GM18505 (cell line): ENCODE data around the gene SPRY4.
"Not testable (repeated sequence)": the region's sequence is repeated elsewhere in the genome, so short reads cannot be mapped to it uniquely, and the experiment has no call there.

Experiments
- ATAC-seq: cut with Tn5 transposase; IDR thresholded peaks from one replicate; pipeline ENCODE4 v1.9.1; 2021; ENCODE audit not compliant: unreplicated experiment
- POLR2A ChIP-seq: IDR thresholded peaks from 4 replicates; pipeline ENCODE4 v1.6.1; 2011; ENCODE audit warnings: borderline replicate concordance; ENCODE audit not compliant: insufficient read depth, insufficient read length; ENCODE audit errors: extremely low read depth

Gene SPRY4

DNA sequence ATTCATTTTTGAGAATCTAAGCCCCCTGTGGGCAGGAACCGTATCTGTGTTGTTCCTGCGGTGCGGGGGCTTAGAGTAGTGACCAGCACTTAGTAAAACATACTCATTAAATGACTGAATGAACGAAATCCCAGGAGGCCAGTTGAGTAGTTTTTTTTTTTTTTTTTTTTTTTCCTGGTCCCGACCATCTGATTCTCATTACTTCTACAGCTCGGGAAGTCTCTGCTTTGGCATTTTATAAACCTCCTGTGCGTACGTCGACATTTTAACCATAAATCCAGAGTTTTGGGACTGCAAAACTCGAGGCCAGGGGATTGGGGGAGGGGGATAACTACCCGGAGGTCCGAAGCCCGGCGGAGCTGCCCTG is 31.5 kb upstream of the SPRY4 start:
- TF ChIP-seq POLR2A, result no peak
- no peak for ATAC-seq

- TF ChIP-seq POLR2A, result no peak
- ATAC-seq, result no peak
Measured at GRCh38 chr5:142353071-142353472, 28.3 kb upstream of the SPRY4 start.

DNA sequence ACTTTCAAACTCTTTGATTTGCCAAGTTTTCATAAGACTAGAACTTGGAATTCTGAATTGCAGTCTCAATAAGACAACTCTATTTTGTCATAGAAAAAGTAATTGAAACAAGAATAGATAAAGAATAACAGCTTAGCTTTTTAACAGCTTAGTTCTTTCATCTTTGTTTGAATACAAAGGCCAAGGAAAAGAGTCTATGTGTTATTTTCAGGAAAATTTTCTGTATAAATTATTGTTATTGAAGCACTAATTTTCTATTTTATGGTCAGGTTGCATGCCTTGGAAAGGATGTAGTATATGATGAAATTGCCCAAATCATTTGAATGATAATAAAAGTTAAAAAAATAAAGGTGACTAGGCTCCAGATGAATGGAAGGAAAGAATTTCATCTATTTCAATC is 25.2 kb upstream of the SPRY4 start:
- no peak for ATAC-seq
- no peak for TF ChIP-seq POLR2A

DNA sequence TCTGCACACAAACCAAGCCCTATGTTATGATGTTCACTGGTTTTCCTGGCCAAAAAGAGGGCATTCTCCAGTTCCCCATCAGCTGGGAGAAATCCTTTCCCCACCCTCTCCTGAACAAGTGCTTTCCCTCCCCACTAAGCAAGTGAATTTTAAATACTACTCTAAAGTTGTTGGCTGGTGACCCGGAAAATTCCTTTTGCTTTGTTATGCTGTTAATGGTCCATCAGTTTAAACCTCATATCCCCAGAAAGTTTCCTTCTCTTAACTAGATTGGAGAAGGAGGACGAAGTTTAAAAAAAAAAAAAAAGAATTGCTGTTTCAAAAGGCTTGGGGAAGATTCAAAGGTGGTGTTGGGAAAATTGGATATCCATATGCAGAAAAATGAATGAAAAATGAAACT is 21.9 kb upstream of the SPRY4 start:
- no peak for ATAC-seq
- TF ChIP-seq POLR2A, result no peak

- ATAC-seq, result not testable (repeated sequence)
Measured at GRCh38 chr5:142344915-142345314, 20.1 kb upstream of the SPRY4 start.

- no peak for ATAC-seq
- no peak for TF ChIP-seq POLR2A
Measured at GRCh38 chr5:142343531-142343930, 18.7 kb upstream of the SPRY4 start.

GRCh38 chr5:142342128-142342981 is 17.5 kb upstream of the SPRY4 start:
- TF ChIP-seq POLR2A, result no peak
- no peak for ATAC-seq

GRCh38 chr5:142339781-142340180 is 15.0 kb upstream of the SPRY4 start:
- ATAC-seq, result no peak
- TF ChIP-seq POLR2A, result no peak

DNA sequence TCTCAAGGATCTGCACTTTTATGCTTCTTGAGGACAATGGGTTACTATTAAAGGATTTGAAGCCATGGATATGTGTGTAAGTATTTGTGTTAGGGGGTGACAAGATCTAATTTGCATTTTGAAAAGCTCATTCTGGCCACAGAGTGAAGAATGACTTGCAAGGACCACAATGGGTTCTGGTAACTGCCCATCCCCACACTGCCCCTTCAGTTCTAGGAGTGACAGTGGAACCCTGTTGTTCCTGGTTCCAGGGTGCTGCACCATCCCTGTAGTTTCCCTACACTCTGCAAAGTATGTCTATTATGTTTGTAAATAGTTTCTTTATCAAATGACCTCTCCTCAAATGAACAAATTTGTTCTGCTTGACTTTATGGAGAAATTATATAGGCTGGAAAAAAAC is 9.7 kb upstream of the SPRY4 start:
- ATAC-seq, result no peak
- TF ChIP-seq POLR2A, result no peak

- not testable (repeated sequence) for ATAC-seq
Measured at GRCh38 chr5:142333749-142334148, 8.9 kb upstream of the SPRY4 start.

- TF ChIP-seq POLR2A, result no peak
- no peak for ATAC-seq
Measured at GRCh38 chr5:142330444-142330843, 5.6 kb upstream of the SPRY4 start.

- no peak for ATAC-seq
Measured at GRCh38 chr5:142330026-142330425, 5.2 kb upstream of the SPRY4 start.

DNA sequence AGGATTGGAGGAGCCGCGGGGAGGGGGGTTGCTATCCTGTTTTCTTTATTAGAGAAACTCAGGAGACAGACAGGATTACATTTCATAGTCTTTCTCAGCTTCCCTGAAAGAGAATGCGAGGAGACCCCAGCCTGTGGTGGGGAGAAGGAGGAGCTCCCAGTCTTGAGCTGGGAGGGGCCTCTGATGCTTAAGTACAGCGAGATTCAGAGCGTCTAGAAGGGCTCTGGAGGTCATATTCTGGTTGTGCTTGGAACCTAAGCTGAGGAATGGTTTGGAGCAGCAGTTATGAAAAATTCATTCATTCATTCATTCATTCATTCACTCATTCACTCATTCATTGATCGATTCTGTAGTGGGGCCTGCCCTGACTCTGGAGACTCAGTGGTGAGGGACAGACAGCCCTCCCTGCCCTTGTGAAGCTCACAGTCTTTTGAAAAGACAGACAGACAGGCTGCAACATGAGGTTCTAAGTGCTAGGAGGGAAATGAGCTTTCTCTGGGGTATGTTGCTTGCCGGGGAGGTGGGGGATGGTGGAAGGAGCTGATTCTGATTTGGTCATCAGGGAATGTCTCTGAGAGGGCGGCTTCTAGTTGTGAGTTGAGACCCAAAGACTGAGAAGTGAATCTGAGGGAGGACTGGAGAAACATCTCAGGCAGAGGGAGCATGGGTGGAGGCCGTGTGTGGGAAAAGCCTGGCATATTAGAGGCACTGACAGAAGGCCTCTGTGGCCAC is 2.5 kb upstream of the SPRY4 start:
- no peak for ATAC-seq
- no peak for TF ChIP-seq POLR2A

More at GRCh38 chr5:142330026-142330425, 5.2 kb upstream of the SPRY4 start:
- TF ChIP-seq POLR2A, result no peak

DNA sequence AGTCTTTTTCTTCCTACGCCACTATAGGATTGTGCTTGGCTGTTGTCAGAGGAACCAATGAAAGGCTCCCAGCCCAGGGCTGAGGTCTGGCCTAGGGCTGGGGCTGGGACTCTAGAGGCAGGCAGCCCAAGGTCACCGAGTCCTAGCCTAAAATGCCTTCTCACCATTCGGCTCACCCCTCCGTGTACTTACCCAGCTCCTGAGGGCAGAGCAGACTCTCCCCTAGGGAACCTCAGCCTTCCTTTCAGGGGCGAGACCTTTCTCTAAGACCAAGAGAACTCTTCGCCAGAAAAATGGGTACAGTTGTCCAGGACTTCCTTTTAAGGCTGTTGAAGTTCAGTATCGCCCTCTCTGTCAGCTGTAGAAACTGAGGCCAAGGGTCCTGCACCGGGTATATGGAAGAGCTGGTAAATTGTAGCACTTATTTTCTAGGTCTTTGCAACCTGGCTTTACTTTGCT is 1.7 kb upstream of the SPRY4 start:
- ATAC-seq, result no peak
- TF ChIP-seq POLR2A, result no peak
